DOHH2 (cell line): ENCODE results near the gene TPRA1.

ENCODE experiments used
- CTCF ChIP-seq: fragments of 200-600 bp; sonication (generic); IDR thresholded peaks from one replicate; pipeline ENCODE4 v1.5.1; 2014; ENCODE audit warnings: antibody characterized with exemption, mild to moderate bottlenecking, low read depth, low read length; ENCODE audit not compliant: poor library complexity, severe bottlenecking
- EZH2phosphoT487 ChIP-seq: fragments of 200-600 bp; sonication (generic); IDR thresholded peaks from 2 replicates; pipeline ENCODE4 v1.6.1; 2017; ENCODE audit warnings: borderline replicate concordance, mild to moderate bottlenecking, antibody characterized with exemption, low read length, moderate library complexity, mixed read lengths

- TF ChIP-seq CTCF (no peak), EZH2phosphoT487 (no peak)
Observed at GRCh38 chr3:127606981-127607595, 16.6 kb upstream of the TPRA1 start.
